HFFc6 (cell line): Measurements from ENCODE around the gene TDRKH. TPM values are rescaled to one million over a fixed set of nuclear protein-coding genes. Genes with fewer than 3 reads are reported as not detected.
A peak's percentile ranks its signal among the peaks of the same experiment; 100 is the strongest.
"Not testable (repeated sequence)": the region's sequence is repeated elsewhere in the genome, so short reads cannot be mapped to it uniquely, and the experiment has no call there.

Source experiments
- DNase-seq: peaks from one replicate; pipeline ENCODE4 v3.0.0-alpha.2; 2018
- H3K27ac Mint-ChIP-seq: 2 replicates; pipeline ENCODE4 v1.8.0; 2020; ENCODE audit warnings: mild to moderate bottlenecking, mixed read lengths
- H3K27me3 Mint-ChIP-seq: 2 replicates; pipeline ENCODE4 v1.8.0; 2021; ENCODE audit warnings: mild to moderate bottlenecking, moderate library complexity, mixed read lengths; ENCODE audit not compliant: insufficient read depth
- H3K36me3 Mint-ChIP-seq: 2 replicates; pipeline ENCODE4 v1.8.0; 2021; ENCODE audit warnings: low read depth, mixed read lengths
- H3K4me1 Mint-ChIP-seq: 2 replicates; pipeline ENCODE4 v1.8.0; 2020; ENCODE audit warnings: low read depth, mixed read lengths
- H3K4me3 Mint-ChIP-seq: 2 replicates; pipeline ENCODE4 v1.8.0; 2020; ENCODE audit warnings: mild to moderate bottlenecking, moderate library complexity, mixed read lengths
- H3K9me3 Mint-ChIP-seq: 2 replicates; pipeline ENCODE4 v1.8.0; 2020; ENCODE audit warnings: mild to moderate bottlenecking, mixed read lengths
- total RNA-seq, 6 experiments: library from RNA; stranded (reverse); fragmentation: NEBNext Ultra II Directional; extraction: Animal tissue kit (Norgen Biotek cat#: 25700); gene quantifications; 2 replicates in 1 of 6; 3 replicates in 5 of 6; pipeline ENCODE4 v1.2.3, GENCODE V29; 2021
- TF ChIP-seq, protein P1 (sequence below): fragments of 200-600 bp; sonication (generic); IDR thresholded peaks from 2 replicates; pipeline ENCODE4 v1.5.0; 2021; ENCODE audit warnings: antibody characterized with exemption, mild to moderate bottlenecking

The TDRKH gene
- total RNA-seq, 6 experiments from 2014 or later: 1.1 to 2.0 (median 1.5) TPM

- TF ChIP-seq, protein P1, sequence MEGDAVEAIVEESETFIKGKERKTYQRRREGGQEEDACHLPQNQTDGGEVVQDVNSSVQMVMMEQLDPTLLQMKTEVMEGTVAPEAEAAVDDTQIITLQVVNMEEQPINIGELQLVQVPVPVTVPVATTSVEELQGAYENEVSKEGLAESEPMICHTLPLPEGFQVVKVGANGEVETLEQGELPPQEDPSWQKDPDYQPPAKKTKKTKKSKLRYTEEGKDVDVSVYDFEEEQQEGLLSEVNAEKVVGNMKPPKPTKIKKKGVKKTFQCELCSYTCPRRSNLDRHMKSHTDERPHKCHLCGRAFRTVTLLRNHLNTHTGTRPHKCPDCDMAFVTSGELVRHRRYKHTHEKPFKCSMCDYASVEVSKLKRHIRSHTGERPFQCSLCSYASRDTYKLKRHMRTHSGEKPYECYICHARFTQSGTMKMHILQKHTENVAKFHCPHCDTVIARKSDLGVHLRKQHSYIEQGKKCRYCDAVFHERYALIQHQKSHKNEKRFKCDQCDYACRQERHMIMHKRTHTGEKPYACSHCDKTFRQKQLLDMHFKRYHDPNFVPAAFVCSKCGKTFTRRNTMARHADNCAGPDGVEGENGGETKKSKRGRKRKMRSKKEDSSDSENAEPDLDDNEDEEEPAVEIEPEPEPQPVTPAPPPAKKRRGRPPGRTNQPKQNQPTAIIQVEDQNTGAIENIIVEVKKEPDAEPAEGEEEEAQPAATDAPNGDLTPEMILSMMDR: no peak
- H3K27ac Mint-ChIP-seq: no peak overlapping the region; the same call in 1 of the 2 replicates
These were observed 796 bp upstream of the TDRKH start for GRCh38 chr1:151790940-151791651.

GRCh38 chr1:151787689-151788088 is 2.6 kb downstream of the TDRKH start:
- TF ChIP-seq, protein P1: no peak
- H3K36me3 Mint-ChIP-seq: no peaks in the 10 kb centered on the region
- no peaks in the 10 kb centered on the region for H3K9me3 Mint-ChIP-seq
- H3K27ac Mint-ChIP-seq: no peak overlapping the region
- DNase-seq: no peak
- H3K4me3 Mint-ChIP-seq: no peak overlapping the region
- H3K27me3 Mint-ChIP-seq: peaks cover 8% of the 10 kb centered on the region
- H3K4me1 Mint-ChIP-seq: peaks cover 25% of the 10 kb centered on the region

More at GRCh38 chr1:151790940-151791651, 796 bp upstream of the TDRKH start:
- Mint-ChIP-seq H3K4me1 (peaks cover 25% of the 10 kb centered on the region), H3K36me3 (no peaks in the 10 kb centered on the region), H3K27me3 (peaks cover 14% of the 10 kb centered on the region), H3K9me3 (no peaks in the 10 kb centered on the region), H3K4me3 (peak overlapping the region; percentile 89)
- DNase-seq: no peak

DNA sequence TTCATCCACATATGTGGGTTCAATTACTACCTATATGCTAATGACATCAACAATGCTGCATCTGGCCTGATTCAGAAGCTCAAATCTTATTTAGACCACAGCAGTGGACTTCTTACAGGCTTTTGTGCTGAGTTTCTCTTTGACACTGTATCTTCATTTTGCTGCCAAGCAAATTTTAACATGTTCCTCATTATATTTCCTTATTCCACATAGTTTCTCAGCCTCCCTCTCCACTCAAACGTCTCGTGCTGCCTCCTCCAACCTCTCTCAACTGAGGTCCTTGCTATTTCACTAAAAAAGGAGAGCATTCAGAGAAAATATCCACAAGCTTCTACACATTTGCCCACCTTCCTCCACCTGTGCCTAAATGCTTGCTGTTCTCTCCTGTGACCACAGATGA is 6.5 kb downstream of the TDRKH start:
- Mint-ChIP-seq H3K27me3 (peaks cover 14% of the 10 kb centered on the region), H3K4me3 (no peak overlapping the region), H3K4me1 (no peaks in the 10 kb centered on the region), H3K9me3 (no peaks in the 10 kb centered on the region), H3K27ac (no peak overlapping the region), H3K36me3 (no peaks in the 10 kb centered on the region)
- DNase-seq: no peak
- TF ChIP-seq, protein P1: no peak

DNA sequence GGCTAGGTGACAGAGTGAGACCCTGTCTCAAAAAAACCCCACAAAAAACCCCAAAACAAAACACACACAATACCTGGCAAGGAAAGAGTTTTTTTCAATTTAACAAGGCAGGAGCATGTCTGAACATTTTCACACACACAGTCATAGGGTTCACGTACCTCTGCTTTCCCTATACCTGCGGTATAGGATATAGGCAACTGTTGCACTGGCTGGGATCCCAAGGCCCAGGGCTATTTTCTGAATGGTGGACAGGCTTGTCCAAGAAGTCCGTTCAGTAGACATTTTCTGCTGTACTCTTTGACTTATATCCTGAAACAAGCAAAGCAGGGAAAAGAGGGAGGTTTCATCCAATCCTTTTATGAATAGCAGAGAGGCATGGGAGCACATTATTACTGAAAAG is 7.6 kb downstream of the TDRKH start:
- no peak overlapping the region for H3K4me3 Mint-ChIP-seq
- H3K27ac Mint-ChIP-seq: no peak overlapping the region
- TF ChIP-seq, protein P1: no peak
- DNase-seq: no peak
- H3K9me3 Mint-ChIP-seq: no peaks in the 10 kb centered on the region
- no peaks in the 10 kb centered on the region for H3K36me3 Mint-ChIP-seq
- H3K27me3 Mint-ChIP-seq: peaks cover 8% of the 10 kb centered on the region
- H3K4me1 Mint-ChIP-seq: no peaks in the 10 kb centered on the region

DNA sequence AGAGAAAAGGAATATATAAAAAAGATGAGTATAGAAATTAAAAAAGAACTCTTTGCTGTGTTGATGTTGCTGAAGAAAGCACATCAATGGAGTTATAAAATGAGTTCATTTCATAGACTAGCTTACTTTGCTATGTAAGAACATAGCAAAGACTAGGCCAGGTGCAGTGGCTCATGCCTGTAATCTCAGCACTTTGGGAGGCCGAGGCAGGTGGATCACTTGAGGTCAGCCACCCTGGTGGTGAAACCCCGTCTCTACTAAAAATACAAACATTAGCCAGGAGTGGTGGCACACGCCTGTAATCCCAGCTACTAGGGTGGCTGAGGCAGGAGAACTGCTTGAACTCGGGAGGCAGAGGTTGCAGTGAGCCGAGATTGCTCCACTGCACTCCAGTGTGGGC is 8.3 kb downstream of the TDRKH start:
- DNase-seq, H3K9me3 Mint-ChIP-seq, H3K4me3 Mint-ChIP-seq, H3K4me1 Mint-ChIP-seq, H3K36me3 Mint-ChIP-seq, H3K27ac Mint-ChIP-seq, H3K27me3 Mint-ChIP-seq: not testable (repeated sequence)
- TF ChIP-seq, protein P1: 0 out of 2 replicates have a peak, but pooled peaks have one; percentile 12

GRCh38 chr1:151780736-151781135 is 9.6 kb downstream of the TDRKH start:
- not testable (repeated sequence) for H3K4me1 Mint-ChIP-seq, H3K27ac Mint-ChIP-seq, H3K4me3 Mint-ChIP-seq, DNase-seq, H3K9me3 Mint-ChIP-seq, H3K36me3 Mint-ChIP-seq
- H3K27me3 Mint-ChIP-seq: peaks cover 13% of the 10 kb centered on the region
